ENCODE results near the gene ZKSCAN3. TPM values are rescaled to one million over a fixed set of nuclear protein-coding genes. Genes with fewer than 3 reads are reported as not detected.

Gene ZKSCAN3
- total RNA-seq, 1 donor from 2014 or later = 12.3 TPM

DNA sequence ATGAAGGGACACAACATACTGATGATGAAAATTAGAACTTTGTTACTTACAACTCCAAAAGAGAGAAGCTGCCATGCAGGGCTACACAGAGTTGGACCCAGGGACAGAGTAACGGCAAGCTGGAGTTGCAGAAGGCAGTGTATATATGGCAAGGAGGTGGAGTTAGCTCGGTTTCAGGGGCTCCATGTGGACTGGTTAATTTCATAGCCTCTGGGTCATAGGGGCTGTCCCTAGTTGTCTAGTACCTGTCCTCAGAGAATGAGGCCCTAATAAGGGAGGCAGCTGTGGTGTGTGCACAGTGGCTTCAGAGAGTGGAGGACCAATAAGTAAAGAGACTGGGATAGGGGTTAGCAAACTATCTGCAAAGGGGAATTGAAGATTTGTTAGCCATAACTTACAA, 57.7 kb downstream of the ZKSCAN3 start:
- no peaks in the 10 kb centered on the region for H4K20me1 ChIP-seq (ENCODE audit: low read depth)
- no peaks in the 10 kb centered on the region for H3K36me3 ChIP-seq
- H3K27me3 ChIP-seq = peaks cover 44% of the 10 kb centered on the region
- no peaks in the 10 kb centered on the region for H3K4me1 ChIP-seq
- peaks cover 5% of the 10 kb centered on the region for H3K27me3 Mint-ChIP-seq (ENCODE audit: insufficient read depth, low read depth)
- no peaks in the 10 kb centered on the region for H3K79me2 ChIP-seq (ENCODE audit: low read depth)
- no peaks in the 10 kb centered on the region for H3K36me3 Mint-ChIP-seq
- no peaks in the 10 kb centered on the region for H3K9me3 ChIP-seq (ENCODE audit: low read depth)
- no peak overlapping the region for H3K27ac ChIP-seq
- TF ChIP-seq, protein P1, sequence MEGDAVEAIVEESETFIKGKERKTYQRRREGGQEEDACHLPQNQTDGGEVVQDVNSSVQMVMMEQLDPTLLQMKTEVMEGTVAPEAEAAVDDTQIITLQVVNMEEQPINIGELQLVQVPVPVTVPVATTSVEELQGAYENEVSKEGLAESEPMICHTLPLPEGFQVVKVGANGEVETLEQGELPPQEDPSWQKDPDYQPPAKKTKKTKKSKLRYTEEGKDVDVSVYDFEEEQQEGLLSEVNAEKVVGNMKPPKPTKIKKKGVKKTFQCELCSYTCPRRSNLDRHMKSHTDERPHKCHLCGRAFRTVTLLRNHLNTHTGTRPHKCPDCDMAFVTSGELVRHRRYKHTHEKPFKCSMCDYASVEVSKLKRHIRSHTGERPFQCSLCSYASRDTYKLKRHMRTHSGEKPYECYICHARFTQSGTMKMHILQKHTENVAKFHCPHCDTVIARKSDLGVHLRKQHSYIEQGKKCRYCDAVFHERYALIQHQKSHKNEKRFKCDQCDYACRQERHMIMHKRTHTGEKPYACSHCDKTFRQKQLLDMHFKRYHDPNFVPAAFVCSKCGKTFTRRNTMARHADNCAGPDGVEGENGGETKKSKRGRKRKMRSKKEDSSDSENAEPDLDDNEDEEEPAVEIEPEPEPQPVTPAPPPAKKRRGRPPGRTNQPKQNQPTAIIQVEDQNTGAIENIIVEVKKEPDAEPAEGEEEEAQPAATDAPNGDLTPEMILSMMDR (IDR thresholded peaks at IDR 0.05) = no peak
- TF ChIP-seq EZH2 (IDR thresholded peaks at IDR 0.05) = no peak
- no peak overlapping the region for H2AFZ ChIP-seq (replicated peaks)
- no peak overlapping the region for H3K4me2 ChIP-seq
- peaks cover 2% of the 10 kb centered on the region for H3K9me3 Mint-ChIP-seq
- DNase-seq (ENCODE audit: low spot score) = no peak
- H3K4me3 Mint-ChIP-seq = no peak overlapping the region
- no peak overlapping the region for H3K27ac Mint-ChIP-seq
- no peak overlapping the region for H3K9ac ChIP-seq
- no peaks in the 10 kb centered on the region for H3K4me1 Mint-ChIP-seq
- H3F3A ChIP-seq (ENCODE audit: low read depth) = no peaks in the 10 kb centered on the region
- no peak overlapping the region for H3K4me3 ChIP-seq

DNA sequence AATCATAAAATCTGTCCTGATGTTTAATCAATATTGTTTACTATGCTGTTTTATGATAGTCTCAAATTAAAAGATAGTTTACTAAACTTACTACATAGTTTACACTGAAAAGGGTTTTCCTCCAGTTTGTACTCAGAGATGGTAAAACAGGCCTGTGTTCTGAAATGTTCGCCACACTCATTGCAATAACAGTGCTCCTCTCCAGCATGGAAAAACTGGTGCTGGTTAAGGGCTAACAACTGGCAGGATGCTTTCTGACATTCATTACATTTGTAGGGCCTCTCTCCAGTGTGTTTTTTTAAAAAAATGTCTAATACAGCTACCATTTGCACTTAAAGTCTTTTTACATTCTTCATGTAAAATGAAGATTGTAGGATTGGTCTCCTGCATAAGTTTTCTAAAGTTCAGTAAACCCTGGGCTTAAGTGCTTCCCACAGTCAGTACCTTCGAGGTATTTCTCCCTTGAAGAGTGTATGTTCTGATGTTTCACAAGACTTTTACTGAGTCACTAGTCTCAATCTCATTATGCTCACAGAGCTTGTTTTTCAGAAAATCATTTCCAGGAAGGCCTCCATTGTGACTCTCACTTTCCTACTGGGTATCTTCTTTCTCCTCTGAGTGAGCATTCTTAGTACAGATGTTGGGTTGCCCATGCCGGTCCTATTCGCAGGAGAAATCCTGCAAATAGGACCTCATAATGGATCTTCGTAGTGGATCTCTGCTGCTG, 58.5 kb downstream of the ZKSCAN3 start:
- H4K20me1 ChIP-seq (ENCODE audit: low read depth) = no peaks in the 10 kb centered on the region
- no peak overlapping the region for H3K4me2 ChIP-seq
- Mint-ChIP-seq H3K4me1 (no peaks in the 10 kb centered on the region), H3K36me3 (no peaks in the 10 kb centered on the region), H3K27me3 (ENCODE audit: insufficient read depth, low read depth) (peaks cover 5% of the 10 kb centered on the region), H3K4me3 (no peak overlapping the region), H3K9me3 (peaks cover 2% of the 10 kb centered on the region), H3K27ac (no peak overlapping the region)
- no peak for TF ChIP-seq EZH2 (IDR thresholded peaks at IDR 0.05)
- TF ChIP-seq, protein P1 (IDR thresholded peaks at IDR 0.05) = no peak
- no peak for TF ChIP-seq EZH2phosphoT487 (IDR thresholded peaks at IDR 0.05)
- H3K79me2 ChIP-seq (ENCODE audit: low read depth) = no peaks in the 10 kb centered on the region
- H3K4me3 ChIP-seq = no peak overlapping the region
- no peak overlapping the region for H3K27ac ChIP-seq
- no peak for DNase-seq (ENCODE audit: low spot score)
- H3K4me1 ChIP-seq = no peaks in the 10 kb centered on the region
- H3K36me3 ChIP-seq = no peaks in the 10 kb centered on the region
- H3K27me3 ChIP-seq = peaks cover 36% of the 10 kb centered on the region
- no peaks in the 10 kb centered on the region for H3K9me3 ChIP-seq (ENCODE audit: low read depth)
- H3F3A ChIP-seq (ENCODE audit: low read depth) = no peaks in the 10 kb centered on the region
- H2AFZ ChIP-seq (replicated peaks) = no peak overlapping the region
- H3K9ac ChIP-seq = no peak overlapping the region

DNA sequence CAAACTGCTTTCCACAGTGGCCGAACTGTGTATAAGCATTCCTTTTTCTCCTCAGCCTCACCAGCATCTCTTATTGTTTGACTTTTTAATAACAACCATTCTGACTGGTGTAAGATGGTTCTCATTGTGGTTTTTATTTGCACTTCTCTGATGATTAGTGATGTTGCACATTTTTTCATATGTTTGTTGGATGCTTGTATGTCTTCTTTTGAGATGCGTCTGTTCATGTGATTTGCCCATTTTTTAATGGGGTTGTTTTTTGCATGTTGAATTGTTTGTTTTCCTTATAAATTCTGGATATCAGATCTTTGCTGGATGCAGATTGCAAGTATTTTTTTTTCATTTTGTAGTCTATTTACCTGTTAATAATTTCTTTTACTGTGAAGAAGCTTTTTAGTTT, 61.0 kb downstream of the ZKSCAN3 start:
- Mint-ChIP-seq H3K36me3 (no peaks in the 10 kb centered on the region), H3K4me1 (no peaks in the 10 kb centered on the region), H3K27ac (no peak overlapping the region), H3K4me3 (no peak overlapping the region), H3K27me3 (ENCODE audit: insufficient read depth, low read depth) (peaks cover 5% of the 10 kb centered on the region), H3K9me3 (peaks cover 2% of the 10 kb centered on the region)
- Histone ChIP-seq H2AFZ (replicated peaks) (no peak overlapping the region), H3K27me3 (peaks cover 16% of the 10 kb centered on the region), H3K9ac (no peak overlapping the region), H3K4me3 (no peak overlapping the region), H3K36me3 (no peaks in the 10 kb centered on the region), H3K4me1 (no peaks in the 10 kb centered on the region), H3K27ac (no peak overlapping the region), H3K9me3 (ENCODE audit: low read depth) (no peaks in the 10 kb centered on the region), H3K4me2 (no peak overlapping the region), H4K20me1 (ENCODE audit: low read depth) (no peaks in the 10 kb centered on the region), H3K79me2 (ENCODE audit: low read depth) (no peaks in the 10 kb centered on the region), H3F3A (ENCODE audit: low read depth) (no peaks in the 10 kb centered on the region)
- TF ChIP-seq EZH2phosphoT487 (IDR thresholded peaks at IDR 0.05) (no peak), EZH2 (IDR thresholded peaks at IDR 0.05) (no peak)
- TF ChIP-seq, protein P1 (IDR thresholded peaks at IDR 0.05) = no peak
- DNase-seq (ENCODE audit: low spot score) = no peak
